VCaP (cell line): ENCODE measurements around the gene ALG8.

Source experiments
- H3K27ac ChIP-seq: fragments of 450-650 bp; 2 replicates; pipeline ENCODE4 v1.5.1; 2017
- TF ChIP-seq, protein P1 (sequence below): fragments of 450-650 bp; conservative IDR thresholded peaks from 2 replicates; pipeline ENCODE4 v1.5.1; 2017; ENCODE audit warnings: mild to moderate bottlenecking, moderate library complexity

Gene ALG8

DNA sequence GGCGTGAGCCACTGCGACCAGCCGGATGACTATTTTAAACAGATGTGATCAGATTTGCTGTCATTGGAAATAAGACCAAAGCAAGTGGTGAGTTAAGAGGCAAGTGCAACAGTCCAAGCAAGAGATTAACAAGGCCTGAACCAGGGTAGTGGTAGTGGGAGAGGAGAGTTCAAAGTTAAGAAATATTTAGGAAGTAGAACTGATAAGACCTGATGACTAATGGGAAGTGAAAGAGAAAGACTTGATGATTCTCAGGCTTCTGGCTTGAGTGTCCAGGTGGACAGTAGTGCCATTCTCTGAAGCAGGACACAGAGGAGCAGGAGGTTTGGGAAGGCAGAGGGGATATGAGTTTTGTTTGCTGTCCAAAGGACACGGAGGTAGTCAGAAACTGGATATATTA lies 67.0 kb downstream of the ALG8 start:
- TF ChIP-seq, protein P1, sequence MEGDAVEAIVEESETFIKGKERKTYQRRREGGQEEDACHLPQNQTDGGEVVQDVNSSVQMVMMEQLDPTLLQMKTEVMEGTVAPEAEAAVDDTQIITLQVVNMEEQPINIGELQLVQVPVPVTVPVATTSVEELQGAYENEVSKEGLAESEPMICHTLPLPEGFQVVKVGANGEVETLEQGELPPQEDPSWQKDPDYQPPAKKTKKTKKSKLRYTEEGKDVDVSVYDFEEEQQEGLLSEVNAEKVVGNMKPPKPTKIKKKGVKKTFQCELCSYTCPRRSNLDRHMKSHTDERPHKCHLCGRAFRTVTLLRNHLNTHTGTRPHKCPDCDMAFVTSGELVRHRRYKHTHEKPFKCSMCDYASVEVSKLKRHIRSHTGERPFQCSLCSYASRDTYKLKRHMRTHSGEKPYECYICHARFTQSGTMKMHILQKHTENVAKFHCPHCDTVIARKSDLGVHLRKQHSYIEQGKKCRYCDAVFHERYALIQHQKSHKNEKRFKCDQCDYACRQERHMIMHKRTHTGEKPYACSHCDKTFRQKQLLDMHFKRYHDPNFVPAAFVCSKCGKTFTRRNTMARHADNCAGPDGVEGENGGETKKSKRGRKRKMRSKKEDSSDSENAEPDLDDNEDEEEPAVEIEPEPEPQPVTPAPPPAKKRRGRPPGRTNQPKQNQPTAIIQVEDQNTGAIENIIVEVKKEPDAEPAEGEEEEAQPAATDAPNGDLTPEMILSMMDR = no peak
- no peak overlapping the region for H3K27ac ChIP-seq

DNA sequence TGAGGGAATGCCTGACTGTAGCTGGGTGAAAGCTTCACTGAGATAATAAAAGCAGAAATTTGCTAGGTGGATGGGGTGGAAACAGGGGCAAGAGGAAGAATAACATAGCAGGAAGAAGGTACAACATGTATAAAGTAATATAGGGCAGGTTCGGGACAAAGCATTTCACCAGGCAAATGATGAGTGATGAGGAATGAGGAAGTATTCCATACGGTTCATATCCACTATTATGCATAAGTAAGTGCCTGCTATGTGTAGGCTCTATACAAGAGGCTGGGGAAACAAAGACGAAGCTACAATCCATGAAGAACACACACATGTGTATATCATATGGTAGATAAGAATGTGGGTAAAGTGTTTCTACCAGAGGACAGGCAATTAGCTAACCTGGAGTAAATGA lies 67.7 kb downstream of the ALG8 start:
- TF ChIP-seq, protein P1 = no peak
- no peak overlapping the region for H3K27ac ChIP-seq

DNA sequence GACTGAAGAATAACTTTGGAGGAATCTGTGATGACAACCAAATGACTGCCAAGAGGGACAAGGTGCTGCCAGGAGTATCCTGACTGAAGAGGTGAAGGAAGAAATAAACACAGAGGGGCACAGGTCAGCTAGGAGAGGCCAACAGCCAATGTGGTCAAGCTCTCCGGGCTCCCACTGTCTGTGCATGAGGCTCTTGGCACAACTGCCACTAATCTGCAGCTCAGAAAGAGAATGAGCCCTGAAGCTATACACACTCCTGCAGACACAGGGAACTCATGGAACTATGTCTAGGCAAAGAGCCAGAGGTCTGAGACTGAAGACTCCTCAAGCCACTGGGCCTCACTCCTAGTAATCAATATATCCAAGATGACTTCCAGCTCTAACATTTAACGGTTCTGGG lies 68.8 kb downstream of the ALG8 start:
- H3K27ac ChIP-seq = no peak overlapping the region
- TF ChIP-seq, protein P1 = no peak

DNA sequence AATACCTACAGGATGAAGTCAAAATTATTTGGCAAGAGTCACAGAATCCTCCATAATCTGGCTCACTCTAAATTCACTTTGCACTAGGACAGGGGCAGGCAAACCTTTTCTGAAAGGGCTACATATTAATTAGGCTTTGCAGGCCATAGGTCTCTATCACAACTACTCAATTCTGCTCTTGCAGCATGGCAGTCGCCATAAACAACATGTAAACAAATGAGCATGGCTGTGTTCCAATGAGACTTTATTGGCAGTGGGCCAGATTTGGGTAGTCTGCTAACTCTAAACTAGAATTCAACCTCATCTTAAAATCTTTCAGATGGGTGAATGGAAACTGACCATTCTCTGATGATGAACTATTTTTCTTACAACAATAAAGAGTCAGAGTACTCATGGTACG lies 70.0 kb downstream of the ALG8 start:
- no peak overlapping the region; the same call in 1 of the 2 replicates for H3K27ac ChIP-seq
- TF ChIP-seq, protein P1 = no peak

DNA sequence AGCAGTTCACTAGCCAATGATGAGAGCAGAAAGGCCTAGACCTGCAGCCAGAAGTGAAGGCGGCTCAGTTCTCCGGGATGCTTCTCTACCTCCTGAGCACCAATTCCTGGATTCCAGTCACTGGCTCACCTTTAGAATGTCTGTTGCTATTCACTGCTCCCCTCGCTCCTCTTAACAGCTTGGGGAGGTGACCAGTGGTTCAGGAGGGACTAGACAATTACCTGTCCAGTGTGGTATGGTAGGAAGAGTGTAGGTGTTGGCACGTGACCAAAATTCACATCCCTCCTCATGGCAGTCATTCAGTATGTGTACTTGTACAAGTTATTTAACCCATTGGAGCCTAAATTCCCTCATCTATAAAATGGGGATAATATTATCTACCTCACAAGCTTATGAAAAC lies 71.7 kb downstream of the ALG8 start:
- TF ChIP-seq, protein P1 = no peak
- no peak overlapping the region for H3K27ac ChIP-seq

DNA sequence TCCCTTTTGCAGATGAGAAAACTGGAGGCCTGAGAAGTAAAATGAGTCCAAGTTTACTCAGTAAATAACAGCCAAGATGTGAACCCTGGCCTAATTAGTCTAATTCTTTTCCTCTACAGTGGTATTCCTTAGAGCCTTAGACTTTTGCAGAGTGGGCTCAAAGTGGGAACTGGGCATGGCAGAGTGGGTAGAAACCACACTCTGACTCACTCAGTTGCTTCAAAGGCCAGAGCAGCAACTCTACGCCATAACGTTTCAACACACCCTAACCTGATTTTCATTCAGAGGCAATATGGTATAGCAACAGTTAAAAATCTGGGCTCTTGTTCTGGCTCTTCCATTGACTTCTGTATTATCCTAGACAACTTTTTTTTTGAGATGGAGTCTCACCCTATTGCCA lies 73.0 kb downstream of the ALG8 start:
- TF ChIP-seq, protein P1 = no peak
- no peak overlapping the region for H3K27ac ChIP-seq

DNA sequence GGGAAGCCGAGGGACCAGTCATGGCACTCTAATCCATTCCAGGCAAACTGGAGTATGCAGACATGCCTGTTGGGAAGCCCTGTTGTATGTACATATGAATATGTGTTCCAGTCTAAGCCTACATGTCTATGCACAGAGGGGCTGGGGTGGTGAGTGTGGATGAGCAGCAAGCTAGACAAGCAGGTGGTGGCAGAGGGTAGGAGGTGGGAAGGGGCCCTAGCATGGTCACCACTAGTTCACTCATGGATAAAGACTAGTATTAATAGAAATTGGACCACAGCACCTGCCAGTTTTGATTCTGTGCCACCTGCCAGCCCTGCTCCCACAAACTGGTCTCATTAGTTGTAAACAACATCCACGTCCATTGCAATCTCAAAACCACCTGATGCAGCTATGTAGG lies 74.2 kb downstream of the ALG8 start:
- TF ChIP-seq, protein P1 = no peak
- H3K27ac ChIP-seq = no peak overlapping the region
